ENCODE measurements around the gene PRMT6.

The PRMT6 gene

DNA sequence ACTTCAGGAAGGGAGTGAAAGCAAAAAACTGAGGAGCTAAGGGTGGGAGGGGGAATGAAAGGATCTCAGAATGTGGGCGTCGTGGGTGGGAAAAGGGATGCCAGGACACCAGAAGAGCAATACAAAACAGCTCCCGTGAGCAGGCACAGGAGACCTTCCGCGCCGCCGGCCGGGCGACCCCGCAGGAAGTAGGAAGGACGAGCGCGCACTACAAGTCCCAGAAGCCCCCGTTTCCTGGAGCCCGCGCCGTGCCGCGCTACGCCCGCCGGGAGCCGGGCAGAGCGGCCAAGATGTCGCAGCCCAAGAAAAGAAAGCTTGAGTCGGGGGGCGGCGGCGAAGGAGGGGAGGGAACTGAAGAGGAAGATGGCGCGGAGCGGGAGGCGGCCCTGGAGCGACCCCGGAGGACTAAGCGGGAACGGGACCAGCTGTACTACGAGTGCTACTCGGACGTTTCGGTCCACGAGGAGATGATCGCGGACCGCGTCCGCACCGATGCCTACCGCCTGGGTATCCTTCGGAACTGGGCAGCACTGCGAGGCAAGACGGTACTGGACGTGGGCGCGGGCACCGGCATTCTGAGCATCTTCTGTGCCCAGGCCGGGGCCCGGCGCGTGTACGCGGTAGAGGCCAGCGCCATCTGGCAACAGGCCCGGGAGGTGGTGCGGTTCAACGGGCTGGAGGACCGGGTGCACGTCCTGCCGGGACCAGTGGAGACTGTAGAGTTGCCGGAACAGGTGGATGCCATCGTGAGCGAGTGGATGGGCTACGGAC, at the start of gene PRMT6:
TSS of gene PRMT6 (plus strand) at position 249 of the 771 bp plus-strand sequence. CDS start at position 291, 42 bp downstream.
- no peaks in the 10 kb centered on the region for H3K36me3 ChIP-seq (replicated peaks; ENCODE audit: insufficient read depth, low read length)
- H3K4me3 ChIP-seq (ENCODE audit: low read length) = peak within 1 kb of the TSS; percentile 87
- H3K4me1 ChIP-seq (ENCODE audit: low read length) = no peaks in the 10 kb centered on the region
- peak; percentile 61 for DNase-seq
- H3K27ac ChIP-seq (ENCODE audit: low read length) = peak within 1 kb of the TSS; percentile 25; the same call in 1 of the 2 replicates
- H4K20me1 ChIP-seq (ENCODE audit: insufficient read depth, low read length) = no peaks in the 10 kb centered on the region
- no peaks in the 10 kb centered on the region for H3F3A ChIP-seq (ENCODE audit: insufficient read depth, low read length)
- peak within 1 kb of the TSS; percentile 78 for H3K9ac ChIP-seq (ENCODE audit: low read length)
- H3K79me2 ChIP-seq (ENCODE audit: low read length) = peaks cover 10% of the 10 kb centered on the region; the same call in 1 of the 2 replicates
- no peaks in the 10 kb centered on the region for H3K27me3 ChIP-seq (replicated peaks; ENCODE audit: insufficient read depth, low read length)
- H3K4me2 ChIP-seq (ENCODE audit: low read depth, low read length) = peak within 1 kb of the TSS; percentile 59
- H2AFZ ChIP-seq (ENCODE audit: low read length) = peak within 1 kb of the TSS; percentile 84
- H3K9me3 ChIP-seq (replicated peaks; ENCODE audit: insufficient read depth, low read length) = no peaks in the 10 kb centered on the region
- TF ChIP-seq EZH2phosphoT487 (IDR thresholded peaks at IDR 0.05; ENCODE audit: low read length) (no peak), EZH2 (optimal IDR thresholded peaks at IDR 0.05; ENCODE audit: low read depth, low read length) (no peak), CTCF (IDR thresholded peaks at IDR 0.05; ENCODE audit: low read length) (no peak)
- no peaks in the 10 kb centered on the region for H3K9me2 ChIP-seq (replicated peaks; ENCODE audit: insufficient read depth, low read length)

DNA sequence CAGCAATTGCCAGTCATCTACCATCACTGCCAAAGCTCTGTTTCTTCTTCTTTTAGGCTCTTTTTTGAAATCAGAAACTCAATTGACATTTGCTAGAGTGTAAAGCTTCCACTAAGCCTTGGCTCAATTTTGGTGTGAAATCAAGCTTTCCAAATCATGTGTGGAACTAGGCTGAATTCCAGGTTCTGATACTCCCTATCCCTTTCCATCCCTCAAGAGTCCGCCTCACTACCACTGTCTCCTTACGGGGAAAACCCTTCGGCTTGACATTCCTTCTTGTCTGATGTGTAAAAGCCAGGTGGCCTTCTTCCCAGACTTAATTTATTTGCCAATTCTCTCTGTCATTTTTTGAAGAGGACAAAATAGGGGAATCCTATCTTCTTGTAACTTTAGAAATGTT, 47.2 kb upstream of the PRMT6 start:
- Histone ChIP-seq H3K4me1 (ENCODE audit: low read length) (no peaks in the 10 kb centered on the region), H3K9me3 (replicated peaks; ENCODE audit: insufficient read depth, low read length) (no peaks in the 10 kb centered on the region), H4K20me1 (ENCODE audit: insufficient read depth, low read length) (no peaks in the 10 kb centered on the region), H3F3A (ENCODE audit: insufficient read depth, low read length) (no peaks in the 10 kb centered on the region), H3K36me3 (replicated peaks; ENCODE audit: insufficient read depth, low read length) (no peaks in the 10 kb centered on the region), H3K79me2 (ENCODE audit: low read length) (no peaks in the 10 kb centered on the region), H3K27ac (ENCODE audit: low read length) (no peak overlapping the region), H3K9me2 (replicated peaks; ENCODE audit: insufficient read depth, low read length) (no peaks in the 10 kb centered on the region), H3K4me3 (ENCODE audit: low read length) (no peak overlapping the region), H3K27me3 (replicated peaks; ENCODE audit: insufficient read depth, low read length) (no peaks in the 10 kb centered on the region), H3K4me2 (ENCODE audit: low read depth, low read length) (no peak overlapping the region), H2AFZ (ENCODE audit: low read length) (no peak overlapping the region), H3K9ac (ENCODE audit: low read length) (no peak overlapping the region)
- TF ChIP-seq EZH2 (optimal IDR thresholded peaks at IDR 0.05; ENCODE audit: low read depth, low read length) (no peak), CTCF (IDR thresholded peaks at IDR 0.05; ENCODE audit: low read length) (no peak), EZH2phosphoT487 (IDR thresholded peaks at IDR 0.05; ENCODE audit: low read length) (no peak)
- no peak for DNase-seq

GRCh38 chr1:107010582-107010981, 45.9 kb upstream of the PRMT6 start:
- H3K9me2 ChIP-seq (replicated peaks; ENCODE audit: insufficient read depth, low read length) = no peaks in the 10 kb centered on the region
- H3K27ac ChIP-seq (ENCODE audit: low read length) = no peak overlapping the region
- H3K4me1 ChIP-seq (ENCODE audit: low read length) = no peaks in the 10 kb centered on the region
- TF ChIP-seq CTCF (IDR thresholded peaks at IDR 0.05; ENCODE audit: low read length) (no peak), EZH2 (optimal IDR thresholded peaks at IDR 0.05; ENCODE audit: low read depth, low read length) (no peak), EZH2phosphoT487 (IDR thresholded peaks at IDR 0.05; ENCODE audit: low read length) (no peak)
- no peak overlapping the region for H3K9ac ChIP-seq (ENCODE audit: low read length)
- no peaks in the 10 kb centered on the region for H3F3A ChIP-seq (ENCODE audit: insufficient read depth, low read length)
- no peak overlapping the region for H3K4me2 ChIP-seq (ENCODE audit: low read depth, low read length)
- no peak for DNase-seq
- no peak overlapping the region for H3K4me3 ChIP-seq (ENCODE audit: low read length)
- no peaks in the 10 kb centered on the region for H3K79me2 ChIP-seq (ENCODE audit: low read length)
- H2AFZ ChIP-seq (ENCODE audit: low read length) = no peak overlapping the region
- no peaks in the 10 kb centered on the region for H3K9me3 ChIP-seq (replicated peaks; ENCODE audit: insufficient read depth, low read length)
- H3K36me3 ChIP-seq (replicated peaks; ENCODE audit: insufficient read depth, low read length) = no peaks in the 10 kb centered on the region
- H3K27me3 ChIP-seq (replicated peaks; ENCODE audit: insufficient read depth, low read length) = no peaks in the 10 kb centered on the region
- H4K20me1 ChIP-seq (ENCODE audit: insufficient read depth, low read length) = no peaks in the 10 kb centered on the region

Data from MM.1S (cell line).